Measurements from ENCODE around the gene RCCD1. TPM values are rescaled to one million over a fixed set of nuclear protein-coding genes. Genes with fewer than 3 reads are reported as not detected.

Gene RCCD1
- total and polyA plus RNA-seq, 2 experiments from 2014 or later: 9.8 to 13.0 TPM

- H3K9ac ChIP-seq: no peak overlapping the region
- no peaks in the 10 kb centered on the region for H3K9me3 ChIP-seq (ENCODE audit: low read depth)
Observed at GRCh38 chr15:90991587-90992285, 37.1 kb downstream of the RCCD1 start.

GRCh38 chr15:90994059-90994416 is 39.4 kb downstream of the RCCD1 start:
- 0 to 3% methylated on average over 13 to 39 of the region's 50 CpGs for WGBS, 2 experiments (ENCODE audit: low coverage in 1 of 2, low lambda C conversion rate in 2 of 2, missing lambda C conversion rate in 2 of 2)
- in situ Hi-C loops (cut with MboI): no loop called here
- Histone ChIP-seq H3K9me2 (ENCODE audit: insufficient read depth) (no peaks in the 10 kb centered on the region), H3K4me1 (ENCODE audit: insufficient read depth) (no peaks in the 10 kb centered on the region), H4K20me1 (ENCODE audit: insufficient read depth) (no peaks in the 10 kb centered on the region), H3F3A (ENCODE audit: insufficient read depth) (peaks cover 9% of the 10 kb centered on the region), H3K4me2 (ENCODE audit: unreplicated experiment) (peak overlapping the region; percentile 70), H3K27me3 (replicated peaks; ENCODE audit: insufficient read depth) (no peaks in the 10 kb centered on the region), H3K36me3 (ENCODE audit: low read depth) (no peaks in the 10 kb centered on the region), H3K79me2 (ENCODE audit: insufficient read depth) (peaks cover 53% of the 10 kb centered on the region), H3K9ac (peak overlapping the region; percentile 96), H3K27ac (peak overlapping the region; percentile 64), H3K4me3 (peak overlapping the region; percentile 95), H2AFZ (peak overlapping the region; percentile 92), H3K9me3 (ENCODE audit: low read depth) (no peaks in the 10 kb centered on the region)
- DNase-seq: peak; percentile 57
- TF ChIP-seq EZH2phosphoT487 (IDR thresholded peaks at IDR 0.05; ENCODE audit: insufficient read depth, low read depth) (no peak), EZH2 (IDR thresholded peaks at IDR 0.05; ENCODE audit: insufficient read depth, poor library complexity, severe bottlenecking) (no peak)

More at GRCh38 chr15:90991587-90992285, 37.1 kb downstream of the RCCD1 start:
- no peak for DNase-seq
- H3K4me1 ChIP-seq (ENCODE audit: insufficient read depth): no peaks in the 10 kb centered on the region
- H2AFZ ChIP-seq: peak overlapping the region; percentile 42
- in situ Hi-C loops (cut with MboI): no loop called here
- peaks cover 76% of the 10 kb centered on the region for H3K79me2 ChIP-seq (ENCODE audit: insufficient read depth)
- H3K4me3 ChIP-seq: no peak overlapping the region
- WGBS, 2 experiments (ENCODE audit: low coverage in 1 of 2, low lambda C conversion rate in 2 of 2, missing lambda C conversion rate in 2 of 2): 98 to 99% methylated on average over 6 of the region's 6 CpGs
- H3K27me3 ChIP-seq (replicated peaks; ENCODE audit: insufficient read depth): no peaks in the 10 kb centered on the region
- H3K27ac ChIP-seq: no peak overlapping the region
- TF ChIP-seq EZH2phosphoT487 (IDR thresholded peaks at IDR 0.05; ENCODE audit: insufficient read depth, low read depth) (no peak), EZH2 (IDR thresholded peaks at IDR 0.05; ENCODE audit: insufficient read depth, poor library complexity, severe bottlenecking) (no peak)
- H3K36me3 ChIP-seq (ENCODE audit: low read depth): no peaks in the 10 kb centered on the region
- H3K9me2 ChIP-seq (ENCODE audit: insufficient read depth): no peaks in the 10 kb centered on the region
- H3K4me2 ChIP-seq (ENCODE audit: unreplicated experiment): no peak overlapping the region
- peaks cover 9% of the 10 kb centered on the region for H3F3A ChIP-seq (ENCODE audit: insufficient read depth)
- no peaks in the 10 kb centered on the region for H4K20me1 ChIP-seq (ENCODE audit: insufficient read depth)

- Histone ChIP-seq H3K9me3 (ENCODE audit: low read depth) (no peaks in the 10 kb centered on the region), H3K27me3 (replicated peaks; ENCODE audit: insufficient read depth) (no peaks in the 10 kb centered on the region), H3K36me3 (ENCODE audit: low read depth) (no peaks in the 10 kb centered on the region), H4K20me1 (ENCODE audit: insufficient read depth) (no peaks in the 10 kb centered on the region), H3K27ac (peak within 1 kb of the TSS; percentile 88), H3K9ac (peak within 1 kb of the TSS; percentile 96), H3F3A (ENCODE audit: insufficient read depth) (peaks cover 9% of the 10 kb centered on the region), H3K4me1 (ENCODE audit: insufficient read depth) (no peaks in the 10 kb centered on the region), H2AFZ (peak within 1 kb of the TSS; percentile 93), H3K4me3 (peak within 1 kb of the TSS; percentile 95), H3K79me2 (ENCODE audit: insufficient read depth) (peaks cover 46% of the 10 kb centered on the region), H3K9me2 (ENCODE audit: insufficient read depth) (no peaks in the 10 kb centered on the region), H3K4me2 (ENCODE audit: unreplicated experiment) (peak within 1 kb of the TSS; percentile 100)
- WGBS, 2 experiments (ENCODE audit: low coverage in 1 of 2, low lambda C conversion rate in 2 of 2, missing lambda C conversion rate in 2 of 2): 1% methylated on average over 68 to 74 of the region's 75 CpGs
- in situ Hi-C loops (cut with MboI): no loop called here
- DNase-seq: peak; percentile 100
- TF ChIP-seq EZH2 (IDR thresholded peaks at IDR 0.05; ENCODE audit: insufficient read depth, poor library complexity, severe bottlenecking): no peak
- TF ChIP-seq EZH2phosphoT487 (IDR thresholded peaks at IDR 0.05; ENCODE audit: insufficient read depth, low read depth): no peak
Observed at GRCh38 chr15:90994417-90995311, 40.0 kb downstream of the RCCD1 start, which contains the start of gene PRC1. PRC1 (minus strand) TSS chr15:90994535; CDS start chr15:90994417, 118 bp downstream.

DNA sequence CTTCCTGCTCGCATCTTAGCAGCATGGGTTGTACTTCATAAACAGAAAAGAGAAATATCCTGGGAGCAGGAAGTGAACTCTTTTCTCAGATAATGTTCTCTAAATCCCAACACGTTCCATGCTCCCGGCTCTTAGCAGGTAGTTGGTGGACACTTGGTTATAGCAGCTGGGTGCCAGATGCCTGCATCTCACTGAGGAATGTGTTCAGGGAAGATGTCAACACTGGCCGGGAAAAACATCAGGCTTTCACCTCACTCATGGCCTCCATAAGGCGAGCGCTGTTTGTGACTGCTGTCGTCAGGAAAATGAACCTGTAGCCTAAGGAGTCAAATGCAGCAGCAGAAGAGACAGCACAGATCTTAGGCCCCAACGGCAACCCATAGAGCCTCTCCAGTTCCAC is 44.1 kb downstream of the RCCD1 start:
- Histone ChIP-seq H3K9me3 (ENCODE audit: low read depth) (no peaks in the 10 kb centered on the region), H2AFZ (no peak overlapping the region), H3K27ac (no peak overlapping the region), H3K4me1 (ENCODE audit: insufficient read depth) (no peaks in the 10 kb centered on the region), H3K9ac (no peak overlapping the region), H3K79me2 (ENCODE audit: insufficient read depth) (peaks cover 6% of the 10 kb centered on the region), H3F3A (ENCODE audit: insufficient read depth) (peaks cover 9% of the 10 kb centered on the region), H3K27me3 (replicated peaks; ENCODE audit: insufficient read depth) (no peaks in the 10 kb centered on the region), H4K20me1 (ENCODE audit: insufficient read depth) (no peaks in the 10 kb centered on the region), H3K9me2 (ENCODE audit: insufficient read depth) (no peaks in the 10 kb centered on the region), H3K36me3 (ENCODE audit: low read depth) (0 out of 2 replicates have a peak, but pooled peaks cover 7% of the 10 kb centered on the region), H3K4me3 (no peak overlapping the region), H3K4me2 (ENCODE audit: unreplicated experiment) (no peak overlapping the region)
- in situ Hi-C loops (cut with MboI): no loop called here
- no peak for TF ChIP-seq EZH2 (IDR thresholded peaks at IDR 0.05; ENCODE audit: insufficient read depth, poor library complexity, severe bottlenecking)
- no peak for TF ChIP-seq EZH2phosphoT487 (IDR thresholded peaks at IDR 0.05; ENCODE audit: insufficient read depth, low read depth)
- WGBS, 2 experiments (ENCODE audit: low coverage in 1 of 2, low lambda C conversion rate in 2 of 2, missing lambda C conversion rate in 2 of 2): 60 to 61% methylated on average over 8 of the region's 8 CpGs
- no peak for DNase-seq
